ENCODE data around the gene SLC38A8. TPM values are rescaled to one million over a fixed set of nuclear protein-coding genes. Genes with fewer than 3 reads are reported as not detected.

The SLC38A8 gene
- total RNA-seq, 2 experiments from 2014 or later = not detected

- Histone ChIP-seq H3K27me3 (ENCODE audit: control insufficient read depth in 1 of 2, insufficient read depth in 2 of 2, low read length in 2 of 2) (peaks cover 0 to 13% of the 10 kb centered on the region in 2 experiments), H3K4me3 (ENCODE audit: low read length) (no peak overlapping the region), H3K36me3 (ENCODE audit: insufficient read depth, low read length) (no peaks in the 10 kb centered on the region), H3K9me3 (ENCODE audit: control insufficient read depth in 1 of 2, insufficient read depth in 1 of 2, low read length in 2 of 2) (peaks cover 0 to 14% of the 10 kb centered on the region in 2 experiments), H3K4me1 (ENCODE audit: insufficient read depth, low read length) (no peaks in the 10 kb centered on the region), H3K27ac (ENCODE audit: low read depth in 1 of 2, low read length in 2 of 2) (no peak overlapping the region)
- intact Hi-C loops (cut with DNase I, micrococcal nuclease) = no loop called here
- Mint-ChIP-seq H3K4me3 (no peak overlapping the region), H3K9me3 (no peaks in the 10 kb centered on the region), H3K27ac (no peak overlapping the region), H3K27me3 (peaks cover 20% of the 10 kb centered on the region), H3K36me3 (ENCODE audit: low read depth) (no peaks in the 10 kb centered on the region), H3K4me1 (ENCODE audit: low read depth) (no peaks in the 10 kb centered on the region)
- DNase-seq (no peak), ATAC-seq (ENCODE audit: poor library complexity) (no peak)
- CTCF ChIA-PET = no interaction called here
- POLR2A ChIA-PET = no interaction called here
- TF ChIP-seq CTCF (IDR thresholded peaks at IDR 0.05) = no peak
These were observed 41.5 kb downstream of the SLC38A8 start for GRCh38 chr16:84000989-84001642.

GRCh38 chr16:83998091-83998490 lies 44.5 kb downstream of the SLC38A8 start:
- ChIA-PET POLR2A (no interaction called here), CTCF (interaction anchor here (1.7 kb wide), 1 partner anchor 189 kb away, joined by 3 read pairs; the partner anchor contains the start of gene TAF1C)
- H3K27me3 ChIP-seq (ENCODE audit: control insufficient read depth in 1 of 2, insufficient read depth in 2 of 2, low read length in 2 of 2) = peaks cover 0 to 25% of the 10 kb centered on the region in 2 experiments
- TF ChIP-seq CTCF (IDR thresholded peaks at IDR 0.05) = no peak
- no peak overlapping the region for H3K4me3 ChIP-seq (ENCODE audit: low read length)
- Mint-ChIP-seq H3K4me3 (no peak overlapping the region), H3K4me1 (ENCODE audit: low read depth) (no peaks in the 10 kb centered on the region), H3K27ac (no peak overlapping the region), H3K27me3 (peaks cover 36% of the 10 kb centered on the region), H3K36me3 (ENCODE audit: low read depth) (no peaks in the 10 kb centered on the region), H3K9me3 (no peaks in the 10 kb centered on the region)
- intact Hi-C loops (cut with DNase I, micrococcal nuclease) = no loop called here
- ATAC-seq (ENCODE audit: poor library complexity) (no peak), DNase-seq (no peak)
- no peaks in the 10 kb centered on the region for H3K4me1 ChIP-seq (ENCODE audit: insufficient read depth, low read length)
- H3K27ac ChIP-seq (ENCODE audit: low read depth in 1 of 2, low read length in 2 of 2) = no peak overlapping the region
- H3K36me3 ChIP-seq (ENCODE audit: insufficient read depth, low read length) = no peaks in the 10 kb centered on the region
- H3K9me3 ChIP-seq (ENCODE audit: control insufficient read depth in 1 of 2, insufficient read depth in 1 of 2, low read length in 2 of 2) = peaks cover 0 to 24% of the 10 kb centered on the region in 2 experiments

GRCh38 chr16:83996481-83997252 lies 45.9 kb downstream of the SLC38A8 start:
- Mint-ChIP-seq H3K27ac (no peak overlapping the region), H3K4me3 (no peak overlapping the region), H3K9me3 (no peaks in the 10 kb centered on the region), H3K4me1 (ENCODE audit: low read depth) (no peaks in the 10 kb centered on the region), H3K27me3 (peaks cover 42% of the 10 kb centered on the region), H3K36me3 (ENCODE audit: low read depth) (no peaks in the 10 kb centered on the region)
- CTCF ChIA-PET = interaction anchor here (1.7 kb wide), 1 partner anchor 190 kb away, joined by 3 read pairs; the partner anchor contains the start of gene TAF1C
- Histone ChIP-seq H3K4me1 (ENCODE audit: insufficient read depth, low read length) (no peaks in the 10 kb centered on the region), H3K9me3 (ENCODE audit: control insufficient read depth in 1 of 2, insufficient read depth in 1 of 2, low read length in 2 of 2) (peaks cover 0 to 24% of the 10 kb centered on the region in 2 experiments), H3K27me3 (ENCODE audit: control insufficient read depth in 1 of 2, insufficient read depth in 2 of 2, low read length in 2 of 2) (peaks cover 0 to 28% of the 10 kb centered on the region in 2 experiments), H3K4me3 (ENCODE audit: low read length) (no peak overlapping the region), H3K36me3 (ENCODE audit: insufficient read depth, low read length) (no peaks in the 10 kb centered on the region), H3K27ac (ENCODE audit: low read depth in 1 of 2, low read length in 2 of 2) (no peak overlapping the region)
- POLR2A ChIA-PET = no interaction called here
- TF ChIP-seq CTCF (IDR thresholded peaks at IDR 0.05) = no peak
- ATAC-seq (ENCODE audit: poor library complexity) (no peak), DNase-seq (no peak)
- intact Hi-C loops (cut with DNase I, micrococcal nuclease) = no loop called here

Data from CD4-positive, alpha-beta T cell (primary cell).